GM23338 (cell line): ENCODE measurements around the gene DIO1. TPM values are rescaled to one million over a fixed set of nuclear protein-coding genes. Genes with fewer than 3 reads are reported as not detected.

Source experiments
- EZH2 ChIP-seq: fragments of 200-600 bp; sonication (generic); IDR thresholded peaks from one replicate; pipeline ENCODE4 v1.8.0; 2017; ENCODE audit warnings: antibody characterized with exemption, mild to moderate bottlenecking, low read depth; ENCODE audit not compliant: unreplicated experiment
- JUNB ChIP-seq: IDR thresholded peaks from one replicate; pipeline ENCODE4 v1.6.1; 2016; ENCODE audit warnings: antibody characterized with exemption; ENCODE audit not compliant: unreplicated experiment
- NANOG ChIP-seq: IDR thresholded peaks from 2 replicates; pipeline ENCODE4 v1.6.1; 2016; ENCODE audit warnings: antibody characterized with exemption, borderline replicate concordance
- STAT1 ChIP-seq: IDR thresholded peaks from one replicate; pipeline ENCODE4 v1.6.1; 2016; ENCODE audit warnings: antibody characterized with exemption; ENCODE audit not compliant: unreplicated experiment
- ZNF114 ChIP-seq: fragments of 250-450 bp; sonication (Bioruptor Pico); IDR thresholded peaks from 2 replicates; pipeline ENCODE4 v1.5.0; 2020; ENCODE audit warnings: mild to moderate bottlenecking, moderate library complexity
- ZNF331 ChIP-seq: fragments of 250-450 bp; sonication (Bioruptor Pico); IDR thresholded peaks from 2 replicates; pipeline ENCODE4 v1.5.0; 2020; ENCODE audit warnings: low read depth, mild to moderate bottlenecking, moderate library complexity
- polyA plus RNA-seq: library from polyadenylated mRNA; unstranded; fragments of >200 nt; fragmentation: Nextera tagmentation; extraction: Ambion mirVana; gene quantifications from 2 replicates; pipeline ENCODE4 v1.2.1, GENCODE V29; 2016
- total RNA-seq: library from RNA; depleted of rRNA; stranded (reverse); fragments of >200 nt; shearing (Covaris generic); gene quantifications from 2 replicates; pipeline ENCODE4 v1.2.3, GENCODE V29; 2014
- TF ChIP-seq, protein P1 (sequence below): fragments of 250-450 bp; sonication (Bioruptor Pico); IDR thresholded peaks from 2 replicates; pipeline ENCODE4 v1.5.0; 2020; ENCODE audit warnings: mild to moderate bottlenecking, moderate library complexity
- TF ChIP-seq, protein P2 (sequence below): IDR thresholded peaks from one replicate; pipeline ENCODE4 v1.6.1; 2018; ENCODE audit warnings: antibody characterized with exemption; ENCODE audit not compliant: unreplicated experiment

DIO1 gene
- total and polyA plus RNA-seq, 2 experiments from 2014 or later: 0.27 TPM; not detected in 1

DNA sequence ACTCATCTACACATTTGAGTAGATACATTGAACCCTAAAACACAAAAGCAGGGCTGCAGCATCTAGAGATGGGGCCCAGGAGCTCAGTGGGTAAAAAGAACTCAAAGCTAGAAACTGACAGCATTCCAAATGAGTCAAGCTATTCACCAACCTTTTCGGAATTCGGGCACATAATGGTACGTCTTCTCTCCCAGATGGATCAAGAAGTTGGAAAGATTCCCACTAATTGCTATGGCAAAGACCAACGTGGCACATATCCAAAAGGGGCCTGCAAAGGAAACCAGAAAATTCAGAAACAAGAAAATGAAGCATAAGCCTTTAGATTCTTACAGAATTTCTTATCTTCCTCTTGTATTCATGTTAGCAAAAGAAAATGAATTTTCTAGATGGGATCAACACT lies 22.8 kb upstream of the DIO1 start (continued):
- TF ChIP-seq, protein P1, sequence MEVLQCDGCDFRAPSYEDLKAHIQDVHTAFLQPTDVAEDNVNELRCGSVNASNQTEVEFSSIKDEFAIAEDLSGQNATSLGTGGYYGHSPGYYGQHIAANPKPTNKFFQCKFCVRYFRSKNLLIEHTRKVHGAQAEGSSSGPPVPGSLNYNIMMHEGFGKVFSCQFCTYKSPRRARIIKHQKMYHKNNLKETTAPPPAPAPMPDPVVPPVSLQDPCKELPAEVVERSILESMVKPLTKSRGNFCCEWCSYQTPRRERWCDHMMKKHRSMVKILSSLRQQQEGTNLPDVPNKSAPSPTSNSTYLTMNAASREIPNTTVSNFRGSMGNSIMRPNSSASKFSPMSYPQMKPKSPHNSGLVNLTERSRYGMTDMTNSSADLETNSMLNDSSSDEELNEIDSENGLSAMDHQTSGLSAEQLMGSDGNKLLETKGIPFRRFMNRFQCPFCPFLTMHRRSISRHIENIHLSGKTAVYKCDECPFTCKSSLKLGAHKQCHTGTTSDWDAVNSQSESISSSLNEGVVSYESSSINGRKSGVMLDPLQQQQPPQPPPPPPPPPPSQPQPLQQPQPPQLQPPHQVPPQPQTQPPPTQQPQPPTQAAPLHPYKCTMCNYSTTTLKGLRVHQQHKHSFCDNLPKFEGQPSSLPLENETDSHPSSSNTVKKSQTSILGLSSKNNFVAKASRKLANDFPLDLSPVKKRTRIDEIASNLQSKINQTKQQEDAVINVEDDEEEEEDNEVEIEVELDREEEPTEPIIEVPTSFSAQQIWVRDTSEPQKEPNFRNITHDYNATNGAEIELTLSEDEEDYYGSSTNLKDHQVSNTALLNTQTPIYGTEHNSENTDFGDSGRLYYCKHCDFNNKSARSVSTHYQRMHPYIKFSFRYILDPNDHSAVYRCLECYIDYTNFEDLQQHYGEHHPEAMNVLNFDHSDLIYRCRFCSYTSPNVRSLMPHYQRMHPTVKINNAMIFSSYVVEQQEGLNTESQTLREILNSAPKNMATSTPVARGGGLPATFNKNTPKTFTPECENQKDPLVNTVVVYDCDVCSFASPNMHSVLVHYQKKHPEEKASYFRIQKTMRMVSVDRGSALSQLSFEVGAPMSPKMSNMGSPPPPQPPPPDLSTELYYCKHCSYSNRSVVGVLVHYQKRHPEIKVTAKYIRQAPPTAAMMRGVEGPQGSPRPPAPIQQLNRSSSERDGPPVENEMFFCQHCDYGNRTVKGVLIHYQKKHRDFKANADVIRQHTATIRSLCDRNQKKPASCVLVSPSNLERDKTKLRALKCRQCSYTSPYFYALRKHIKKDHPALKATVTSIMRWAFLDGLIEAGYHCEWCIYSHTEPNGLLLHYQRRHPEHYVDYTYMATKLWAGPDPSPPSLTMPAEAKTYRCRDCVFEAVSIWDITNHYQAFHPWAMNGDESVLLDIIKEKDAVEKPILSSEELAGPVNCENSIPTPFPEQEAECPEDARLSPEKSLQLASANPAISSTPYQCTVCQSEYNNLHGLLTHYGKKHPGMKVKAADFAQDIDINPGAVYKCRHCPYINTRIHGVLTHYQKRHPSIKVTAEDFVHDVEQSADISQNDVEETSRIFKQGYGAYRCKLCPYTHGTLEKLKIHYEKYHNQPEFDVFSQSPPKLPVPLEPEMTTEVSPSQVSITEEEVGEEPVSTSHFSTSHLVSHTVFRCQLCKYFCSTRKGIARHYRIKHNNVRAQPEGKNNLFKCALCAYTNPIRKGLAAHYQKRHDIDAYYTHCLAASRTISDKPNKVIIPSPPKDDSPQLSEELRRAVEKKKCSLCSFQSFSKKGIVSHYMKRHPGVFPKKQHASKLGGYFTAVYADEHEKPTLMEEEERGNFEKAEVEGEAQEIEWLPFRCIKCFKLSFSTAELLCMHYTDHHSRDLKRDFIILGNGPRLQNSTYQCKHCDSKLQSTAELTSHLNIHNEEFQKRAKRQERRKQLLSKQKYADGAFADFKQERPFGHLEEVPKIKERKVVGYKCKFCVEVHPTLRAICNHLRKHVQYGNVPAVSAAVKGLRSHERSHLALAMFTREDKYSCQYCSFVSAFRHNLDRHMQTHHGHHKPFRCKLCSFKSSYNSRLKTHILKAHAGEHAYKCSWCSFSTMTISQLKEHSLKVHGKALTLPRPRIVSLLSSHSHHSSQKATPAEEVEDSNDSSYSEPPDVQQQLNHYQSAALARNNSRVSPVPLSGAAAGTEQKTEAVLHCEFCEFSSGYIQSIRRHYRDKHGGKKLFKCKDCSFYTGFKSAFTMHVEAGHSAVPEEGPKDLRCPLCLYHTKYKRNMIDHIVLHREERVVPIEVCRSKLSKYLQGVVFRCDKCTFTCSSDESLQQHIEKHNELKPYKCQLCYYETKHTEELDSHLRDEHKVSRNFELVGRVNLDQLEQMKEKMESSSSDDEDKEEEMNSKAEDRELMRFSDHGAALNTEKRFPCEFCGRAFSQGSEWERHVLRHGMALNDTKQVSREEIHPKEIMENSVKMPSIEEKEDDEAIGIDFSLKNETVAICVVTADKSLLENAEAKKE: no peak
- TF ChIP-seq NANOG (no peak), ZNF114 (CRISPR knock-in tag) (no peak), STAT1 (no peak), ZNF331 (CRISPR knock-in tag) (no peak), JUNB (no peak), EZH2 (no peak)
- TF ChIP-seq, protein P2, sequence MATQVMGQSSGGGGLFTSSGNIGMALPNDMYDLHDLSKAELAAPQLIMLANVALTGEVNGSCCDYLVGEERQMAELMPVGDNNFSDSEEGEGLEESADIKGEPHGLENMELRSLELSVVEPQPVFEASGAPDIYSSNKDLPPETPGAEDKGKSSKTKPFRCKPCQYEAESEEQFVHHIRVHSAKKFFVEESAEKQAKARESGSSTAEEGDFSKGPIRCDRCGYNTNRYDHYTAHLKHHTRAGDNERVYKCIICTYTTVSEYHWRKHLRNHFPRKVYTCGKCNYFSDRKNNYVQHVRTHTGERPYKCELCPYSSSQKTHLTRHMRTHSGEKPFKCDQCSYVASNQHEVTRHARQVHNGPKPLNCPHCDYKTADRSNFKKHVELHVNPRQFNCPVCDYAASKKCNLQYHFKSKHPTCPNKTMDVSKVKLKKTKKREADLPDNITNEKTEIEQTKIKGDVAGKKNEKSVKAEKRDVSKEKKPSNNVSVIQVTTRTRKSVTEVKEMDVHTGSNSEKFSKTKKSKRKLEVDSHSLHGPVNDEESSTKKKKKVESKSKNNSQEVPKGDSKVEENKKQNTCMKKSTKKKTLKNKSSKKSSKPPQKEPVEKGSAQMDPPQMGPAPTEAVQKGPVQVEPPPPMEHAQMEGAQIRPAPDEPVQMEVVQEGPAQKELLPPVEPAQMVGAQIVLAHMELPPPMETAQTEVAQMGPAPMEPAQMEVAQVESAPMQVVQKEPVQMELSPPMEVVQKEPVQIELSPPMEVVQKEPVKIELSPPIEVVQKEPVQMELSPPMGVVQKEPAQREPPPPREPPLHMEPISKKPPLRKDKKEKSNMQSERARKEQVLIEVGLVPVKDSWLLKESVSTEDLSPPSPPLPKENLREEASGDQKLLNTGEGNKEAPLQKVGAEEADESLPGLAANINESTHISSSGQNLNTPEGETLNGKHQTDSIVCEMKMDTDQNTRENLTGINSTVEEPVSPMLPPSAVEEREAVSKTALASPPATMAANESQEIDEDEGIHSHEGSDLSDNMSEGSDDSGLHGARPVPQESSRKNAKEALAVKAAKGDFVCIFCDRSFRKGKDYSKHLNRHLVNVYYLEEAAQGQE: no peak
